Measurements from ENCODE around the gene ZNF592.

Gene ZNF592

DNA sequence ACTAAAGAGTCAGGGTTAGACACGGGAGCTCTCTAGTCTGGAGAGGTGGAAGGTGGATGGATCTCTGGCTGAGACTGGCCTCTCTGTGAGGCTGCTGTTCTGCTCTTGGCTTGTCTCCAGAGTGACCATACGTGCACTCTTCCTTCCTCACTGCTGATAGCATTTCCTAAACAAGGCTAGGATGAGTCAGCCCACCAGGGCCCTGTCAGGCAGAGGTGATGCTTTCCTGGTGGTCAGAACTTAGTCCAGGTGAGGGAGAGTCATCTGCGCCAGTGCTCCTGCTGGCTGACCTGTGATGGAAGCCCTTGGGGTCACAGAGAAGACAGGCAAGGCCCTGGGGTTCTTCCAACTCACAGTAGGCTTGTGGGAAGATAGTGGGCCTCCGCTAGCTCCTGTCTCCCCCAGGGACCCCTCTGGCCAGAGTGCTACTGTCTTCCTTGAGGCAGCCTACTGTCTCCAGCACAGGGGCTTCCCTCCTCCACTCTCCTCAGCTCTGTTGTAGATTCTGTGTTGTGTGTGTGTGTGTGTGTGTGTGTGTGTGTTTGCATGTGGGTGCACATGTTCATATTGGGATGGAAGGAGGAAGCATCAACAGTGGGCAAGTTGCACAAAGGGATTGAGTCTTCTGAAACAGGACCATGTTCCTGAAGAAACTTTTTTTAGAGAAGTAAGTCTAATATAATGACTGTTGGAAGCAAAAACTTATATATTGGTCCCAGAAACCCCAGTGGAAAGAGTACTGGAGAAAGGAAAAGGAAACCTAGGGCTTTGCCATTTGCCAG is 85.2 kb downstream of the ZNF592 start:
- TF ChIP-seq CTCF (IDR thresholded peaks at IDR 0.05; ENCODE audit: low read depth, low read length, missing control alignments) = no peak
- no peak overlapping the region for H3K4me3 ChIP-seq (ENCODE audit: low read depth, low read length)
- DNase-seq (ENCODE audit: low read depth) = peak; percentile 9
- in situ Hi-C loops (cut with HindIII; ENCODE audit: low sequenced_read_pairs) = no loop called here

GRCh38 chr15:84834229-84834955 is 86.0 kb downstream of the ZNF592 start:
- in situ Hi-C loops (cut with HindIII; ENCODE audit: low sequenced_read_pairs) = no loop called here
- DNase-seq (ENCODE audit: low read depth) = no peak
- H3K4me3 ChIP-seq (ENCODE audit: low read depth, low read length) = no peak overlapping the region
- TF ChIP-seq CTCF (IDR thresholded peaks at IDR 0.05; ENCODE audit: low read depth, low read length, missing control alignments) = no peak

DNA sequence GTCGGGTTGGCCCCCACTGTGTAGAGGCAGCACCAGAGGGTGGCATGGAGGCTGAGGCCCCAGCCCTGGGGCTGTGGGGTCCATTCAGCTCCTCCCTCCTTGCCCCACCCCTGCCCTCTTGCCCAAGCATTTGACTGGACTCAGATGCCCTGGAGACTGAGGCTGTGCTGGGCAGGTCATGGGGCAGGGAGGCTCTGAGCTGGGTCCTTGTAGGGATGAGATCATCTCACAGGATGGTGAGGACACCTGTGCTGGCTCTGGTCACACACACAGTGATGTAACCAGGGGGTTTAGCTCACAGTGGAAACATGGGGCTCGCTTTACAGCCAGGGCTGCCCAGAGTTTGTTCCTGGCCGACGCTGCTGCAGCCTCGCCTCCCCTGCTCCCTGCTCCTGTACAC is 86.6 kb downstream of the ZNF592 start:
- in situ Hi-C loops (cut with HindIII; ENCODE audit: low sequenced_read_pairs) = loop anchor here (5.0 kb wide), 1 partner anchor 63 kb away; no protein-coding TSS in a partner anchor
- H3K4me3 ChIP-seq (ENCODE audit: low read depth, low read length) = no peak overlapping the region
- TF ChIP-seq CTCF (IDR thresholded peaks at IDR 0.05; ENCODE audit: low read depth, low read length, missing control alignments) = no peak
- no peak for DNase-seq (ENCODE audit: low read depth)

DNA sequence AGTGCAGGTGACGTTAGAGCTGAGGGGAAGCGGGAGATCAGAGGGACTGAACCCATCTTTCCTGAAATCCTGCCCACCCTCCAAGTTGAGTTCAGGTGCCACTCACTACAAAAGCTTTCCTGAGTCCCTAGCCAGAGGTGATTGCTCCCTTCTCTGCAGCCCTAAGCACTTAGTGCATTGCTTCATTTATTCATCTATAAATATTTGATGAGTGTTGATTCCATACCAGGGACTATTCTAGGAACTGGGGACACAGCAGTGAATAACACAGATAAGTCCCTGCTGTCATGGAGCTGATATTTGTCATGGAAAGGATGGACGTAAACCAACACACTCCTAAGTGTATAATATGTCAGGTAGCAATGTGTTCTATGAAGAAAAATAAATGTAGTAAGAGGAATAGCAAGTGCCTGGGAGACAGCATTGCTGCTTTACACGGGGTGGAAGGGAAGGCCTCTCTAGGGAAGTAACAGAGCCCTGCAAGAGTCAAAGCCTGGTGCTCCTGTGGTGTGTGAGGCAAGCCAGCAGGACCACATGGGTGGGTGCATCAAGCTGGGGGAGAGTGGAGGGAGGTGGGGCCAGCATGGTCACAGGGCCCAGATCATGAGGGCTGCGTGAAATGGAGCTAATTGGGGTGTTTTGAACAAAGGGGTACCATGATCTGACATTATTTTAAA is 87.4 kb downstream of the ZNF592 start:
- TF ChIP-seq CTCF (IDR thresholded peaks at IDR 0.05; ENCODE audit: low read depth, low read length, missing control alignments) = no peak
- no peak overlapping the region for H3K4me3 ChIP-seq (ENCODE audit: low read depth, low read length)
- in situ Hi-C loops (cut with HindIII; ENCODE audit: low sequenced_read_pairs) = loop anchor here (5.0 kb wide), 1 partner anchor 63 kb away; no protein-coding TSS in a partner anchor
- no peak for DNase-seq (ENCODE audit: low read depth)

GRCh38 chr15:84836844-84837243 is 88.5 kb downstream of the ZNF592 start:
- no peak for DNase-seq (ENCODE audit: low read depth)
- no peak overlapping the region for H3K4me3 ChIP-seq (ENCODE audit: low read depth, low read length)
- TF ChIP-seq CTCF (IDR thresholded peaks at IDR 0.05; ENCODE audit: low read depth, low read length, missing control alignments) = no peak
- in situ Hi-C loops (cut with HindIII; ENCODE audit: low sequenced_read_pairs) = loop anchor here (5.0 kb wide), 1 partner anchor 65 kb away; no protein-coding TSS in a partner anchor

GRCh38 chr15:84839714-84840113 is 91.3 kb downstream of the ZNF592 start:
- TF ChIP-seq CTCF (IDR thresholded peaks at IDR 0.05; ENCODE audit: low read depth, low read length, missing control alignments) = no peak
- no peak overlapping the region for H3K4me3 ChIP-seq (ENCODE audit: low read depth, low read length)
- in situ Hi-C loops (cut with HindIII; ENCODE audit: low sequenced_read_pairs) = loop anchor here (5.0 kb wide), 1 partner anchor 67 kb away; no protein-coding TSS in a partner anchor
- no peak for DNase-seq (ENCODE audit: low read depth)

All from astrocyte of the cerebellum (primary cell).